HG03066 (cell line): ENCODE data around the gene BDNF.
"Not testable (repeated sequence)": the region's sequence is repeated elsewhere in the genome, so short reads cannot be mapped to it uniquely, and the experiment has no call there.

Experiments
- ATAC-seq: cut with Tn5 transposase; IDR thresholded peaks from one replicate; pipeline ENCODE4 v1.9.1; 2021; ENCODE audit warnings: low read depth; ENCODE audit not compliant: unreplicated experiment

Gene BDNF

GRCh38 chr11:27629023-27629422 lies 71.2 kb downstream of the BDNF start:
- ATAC-seq, result not testable (repeated sequence)

- no peak for ATAC-seq
Measured at GRCh38 chr11:27627979-27628378, 72.3 kb downstream of the BDNF start.

- no peak for ATAC-seq
Measured at GRCh38 chr11:27626938-27627586, 73.2 kb downstream of the BDNF start.

GRCh38 chr11:27626269-27626937 lies 73.9 kb downstream of the BDNF start:
- no peak for ATAC-seq

- no peak for ATAC-seq
Measured at GRCh38 chr11:27625347-27625912, 74.8 kb downstream of the BDNF start.

- no peak for ATAC-seq
Measured at GRCh38 chr11:27623945-27624523, 76.2 kb downstream of the BDNF start.

- no peak for ATAC-seq
Measured at GRCh38 chr11:27622541-27623300, 77.5 kb downstream of the BDNF start.

GRCh38 chr11:27621405-27622161 lies 78.7 kb downstream of the BDNF start:
- ATAC-seq, result no peak

- no peak for ATAC-seq
Measured at GRCh38 chr11:27619763-27620335, 80.4 kb downstream of the BDNF start.

- no peak for ATAC-seq
Measured at GRCh38 chr11:27619039-27619574, 81.1 kb downstream of the BDNF start.

GRCh38 chr11:27618281-27618915 lies 81.9 kb downstream of the BDNF start:
- ATAC-seq, result no peak

GRCh38 chr11:27616711-27617110 lies 83.5 kb downstream of the BDNF start:
- ATAC-seq, result no peak

GRCh38 chr11:27615833-27616232 lies 84.4 kb downstream of the BDNF start:
- no peak for ATAC-seq

- no peak for ATAC-seq
Measured at GRCh38 chr11:27614092-27614491, 86.2 kb downstream of the BDNF start.

GRCh38 chr11:27612932-27613880 lies 87.0 kb downstream of the BDNF start:
- ATAC-seq, result no peak

- ATAC-seq, result no peak
Measured at GRCh38 chr11:27611947-27612455, 88.3 kb downstream of the BDNF start.

- no peak for ATAC-seq
Measured at GRCh38 chr11:27611390-27611789, 88.9 kb downstream of the BDNF start.

- ATAC-seq, result no peak
Measured at GRCh38 chr11:27610946-27611345, 89.3 kb downstream of the BDNF start.
